Sigmoid colon (tissue), 7 donors: Measurements from ENCODE around the gene FOXD1. TPM values are rescaled to one million over a fixed set of nuclear protein-coding genes. Genes with fewer than 3 reads are reported as not detected.

Experiments used
- DNase-seq: peaks from one replicate; pipeline ENCODE4 v3.0.0-alpha.2; 2019
- H3K27ac ChIP-seq, 4 donors: fragments of 200-600 bp; sonication (generic); one replicate each; pipeline ENCODE4 v1.5.1; 2016 to 2019; ENCODE audit warnings: mild to moderate bottlenecking in 1 of 4
- H3K27me3 ChIP-seq, 3 donors: fragments of 200-600 bp; sonication (generic); one replicate each; pipeline ENCODE4 v1.5.1; 2019; ENCODE audit warnings: mild to moderate bottlenecking in 1 of 3
- H3K36me3 ChIP-seq, 4 donors: fragments of 200-600 bp; sonication (generic); one replicate each; pipeline ENCODE4 v1.5.1; 2016 to 2019
- H3K4me1 ChIP-seq, 4 donors: fragments of 200-600 bp; sonication (generic); one replicate each; pipeline ENCODE4 v1.5.1; 2017 to 2019
- H3K4me3 ChIP-seq, 4 donors: fragments of 200-600 bp; sonication (generic); one replicate each; pipeline ENCODE4 v1.5.1; 2017 to 2019; ENCODE audit warnings: mild to moderate bottlenecking in 2 of 4, moderate library complexity in 1 of 4
- H3K9me3 ChIP-seq, 4 donors: fragments of 200-600 bp in 3 of 4; sonication (generic) in 3 of 4; one replicate each; pipeline versions ENCODE4 v1.5.1 to v1.6.1; 2013 to 2019
- EP300 ChIP-seq, 4 donors: sonication (generic); formaldehyde crosslinking; IDR thresholded peaks; one replicate each; pipeline ENCODE4 v1.6.1; 2017; ENCODE audit warnings: antibody characterized with exemption in 4 of 4
- POLR2A ChIP-seq, 2 donors: fragments of 450-650 bp; IDR thresholded peaks; one replicate each; pipeline ENCODE4 v1.6.1; 2016; ENCODE audit warnings: antibody characterized with exemption in 2 of 2, mild to moderate bottlenecking in 2 of 2, moderate library complexity in 2 of 2
- POLR2AphosphoS5 ChIP-seq, 4 donors: sonication (generic); formaldehyde crosslinking; IDR thresholded peaks; one replicate each; pipeline ENCODE4 v1.6.1; 2017; ENCODE audit warnings: antibody characterized with exemption in 4 of 4
- WGBS, 2 donors: extraction: QIAGEN DNeasy Blood & Tissue Kit; methylation state at CpG; one replicate each; pipeline ENCODE4 v1.1.7; 2013; 5-methylcytosine and 5-hydroxymethylcytosine counted together
- intact Hi-C: fragments of 100-400 bp; cut with DNase I; formaldehyde crosslinking; loops from one replicate; pipeline ENCODE4 v1.15.1; 2023
- polyA plus RNA-seq, 3 donors: library from polyadenylated mRNA; stranded (reverse); fragments of 200-250 nt; gene quantifications; one replicate each; pipeline ENCODE4 v1.2.3, GENCODE V29; 2013
- total RNA-seq, 4 donors: library from RNA; depleted of rRNA; stranded (reverse); fragments of >200 nt; gene quantifications; one replicate each; pipeline ENCODE4 v1.1.0, GENCODE V29; 2016
- TF ChIP-seq, protein P1 (sequence below), 4 experiments: fragments of 450-650 bp in 3 of 4; fragments of 200-600 bp in 1 of 4; IDR thresholded peaks; one replicate each; pipeline ENCODE4 v1.5.1; 2016 to 2019; ENCODE audit warnings: antibody characterized with exemption in 4 of 4, mild to moderate bottlenecking in 3 of 4, moderate library complexity in 2 of 4
- donor health status: healthy with polysubstance abuse.
- donor health status: Bipolar disorder and iron deficiency.
- donor health status: healthy.

Gene FOXD1
- total and polyA plus RNA-seq, 7 donors, result 0.09 to 0.49 (median 0.36) TPM; not detected in 4

DNA sequence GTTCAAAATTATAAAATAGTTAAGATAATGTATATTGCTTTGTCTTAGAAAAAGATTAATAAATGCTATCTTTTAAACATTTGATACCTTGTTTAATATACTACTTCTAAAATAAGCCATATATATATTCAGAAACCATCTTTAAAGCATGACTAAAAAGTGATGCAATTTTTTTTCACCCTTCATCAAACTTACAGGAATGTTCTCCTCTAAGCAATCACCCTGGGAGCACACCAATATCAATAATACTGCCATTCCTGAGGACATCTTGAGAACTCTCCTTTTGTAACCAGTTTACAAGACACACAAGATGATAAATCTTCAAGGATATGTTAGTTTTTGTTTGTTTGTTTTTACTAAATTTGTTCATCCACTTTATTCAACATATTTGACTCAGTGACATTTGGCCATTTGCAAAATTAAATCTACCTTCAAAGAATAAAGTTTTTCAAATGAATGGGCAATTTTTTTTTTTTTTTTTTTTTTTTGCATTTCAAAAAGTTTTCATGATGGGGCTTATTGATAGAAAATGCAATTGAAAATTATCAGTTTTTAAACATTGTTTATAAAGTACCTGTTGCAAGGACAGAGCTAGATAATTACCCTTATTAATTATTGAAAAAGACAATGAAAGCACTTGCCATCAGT lies 17.2 kb downstream of the FOXD1 start:
- H3K36me3 ChIP-seq, result no peaks in the 10 kb centered on the region
- TF ChIP-seq POLR2A (IDR thresholded peaks at IDR 0.05) (no peak), POLR2AphosphoS5 (IDR thresholded peaks at IDR 0.05) (no peak), EP300 (IDR thresholded peaks at IDR 0.05) (no peak)
- TF ChIP-seq, protein P1, sequence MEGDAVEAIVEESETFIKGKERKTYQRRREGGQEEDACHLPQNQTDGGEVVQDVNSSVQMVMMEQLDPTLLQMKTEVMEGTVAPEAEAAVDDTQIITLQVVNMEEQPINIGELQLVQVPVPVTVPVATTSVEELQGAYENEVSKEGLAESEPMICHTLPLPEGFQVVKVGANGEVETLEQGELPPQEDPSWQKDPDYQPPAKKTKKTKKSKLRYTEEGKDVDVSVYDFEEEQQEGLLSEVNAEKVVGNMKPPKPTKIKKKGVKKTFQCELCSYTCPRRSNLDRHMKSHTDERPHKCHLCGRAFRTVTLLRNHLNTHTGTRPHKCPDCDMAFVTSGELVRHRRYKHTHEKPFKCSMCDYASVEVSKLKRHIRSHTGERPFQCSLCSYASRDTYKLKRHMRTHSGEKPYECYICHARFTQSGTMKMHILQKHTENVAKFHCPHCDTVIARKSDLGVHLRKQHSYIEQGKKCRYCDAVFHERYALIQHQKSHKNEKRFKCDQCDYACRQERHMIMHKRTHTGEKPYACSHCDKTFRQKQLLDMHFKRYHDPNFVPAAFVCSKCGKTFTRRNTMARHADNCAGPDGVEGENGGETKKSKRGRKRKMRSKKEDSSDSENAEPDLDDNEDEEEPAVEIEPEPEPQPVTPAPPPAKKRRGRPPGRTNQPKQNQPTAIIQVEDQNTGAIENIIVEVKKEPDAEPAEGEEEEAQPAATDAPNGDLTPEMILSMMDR (IDR thresholded peaks at IDR 0.05), result no peak
- H3K4me3 ChIP-seq, result no peak overlapping the region
- peaks cover 15 to 90% (median 36%) of the 10 kb centered on the region in 3 donors for H3K27me3 ChIP-seq
- H3K4me1 ChIP-seq, result peaks cover 0 to 4% (median 1%) of the 10 kb centered on the region in 4 donors
- no peak overlapping the region for H3K27ac ChIP-seq
- H3K9me3 ChIP-seq, result no peaks in the 10 kb centered on the region
- intact Hi-C loops, result no loop called here
- DNase-seq, result no peak

- no peak overlapping the region for H3K27ac ChIP-seq
- H3K4me1 ChIP-seq, result no peaks in the 10 kb centered on the region
- H3K36me3 ChIP-seq, result no peaks in the 10 kb centered on the region
- TF ChIP-seq POLR2A (IDR thresholded peaks at IDR 0.05) (no peak), EP300 (IDR thresholded peaks at IDR 0.05) (no peak), POLR2AphosphoS5 (IDR thresholded peaks at IDR 0.05) (no peak)
- TF ChIP-seq, protein P1 (IDR thresholded peaks at IDR 0.05), result no peak
- 83 to 84% methylated on average over 3 of the region's 3 CpGs for WGBS, 2 donors
- no peak overlapping the region for H3K4me3 ChIP-seq
- H3K9me3 ChIP-seq, result no peaks in the 10 kb centered on the region
- DNase-seq, result no peak
- intact Hi-C loops, result no loop called here
- H3K27me3 ChIP-seq, result peaks cover 5 to 86% (median 6%) of the 10 kb centered on the region in 3 donors
These were observed 22.5 kb downstream of the FOXD1 start for GRCh38 chr5:73426034-73426433.

DNA sequence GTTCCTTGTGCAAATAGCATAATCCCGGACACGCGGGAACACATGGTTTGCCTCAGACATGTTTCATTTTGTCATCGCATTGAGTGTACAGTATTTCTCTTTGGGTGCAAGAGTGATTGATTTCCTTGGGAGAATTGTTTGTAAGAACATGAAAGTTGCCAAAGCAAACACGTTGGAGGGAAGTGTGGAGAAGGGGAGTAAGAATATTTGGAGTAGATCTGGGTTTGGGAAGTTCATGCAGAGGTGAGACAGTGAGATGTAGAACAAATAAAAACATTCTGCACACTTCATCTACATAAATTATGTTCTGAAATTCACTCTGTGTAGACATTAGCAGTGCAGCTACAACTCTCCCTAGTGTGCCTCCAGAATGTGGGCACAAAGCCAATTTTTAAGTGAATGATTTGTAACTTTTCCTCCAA lies 24.0 kb downstream of the FOXD1 start:
- 58 to 64% methylated on average over 5 of the region's 5 CpGs for WGBS, 2 donors
- intact Hi-C loops, result no loop called here
- no peak for DNase-seq
- Histone ChIP-seq H3K27me3 (peaks cover 17 to 87% (median 20%) of the 10 kb centered on the region in 3 donors), H3K4me3 (no peak overlapping the region), H3K4me1 (peaks cover 0 to 9% (median 7%) of the 10 kb centered on the region in 4 donors), H3K36me3 (no peaks in the 10 kb centered on the region), H3K27ac (no peak overlapping the region), H3K9me3 (no peaks in the 10 kb centered on the region)
- TF ChIP-seq EP300 (IDR thresholded peaks at IDR 0.05), result no peak
- TF ChIP-seq POLR2A (IDR thresholded peaks at IDR 0.05), result no peak
- TF ChIP-seq POLR2AphosphoS5 (IDR thresholded peaks at IDR 0.05), result no peak
- TF ChIP-seq, protein P1 (IDR thresholded peaks at IDR 0.05), result no peak

GRCh38 chr5:73422164-73422563 lies 26.4 kb downstream of the FOXD1 start:
- no peak for TF ChIP-seq POLR2A (IDR thresholded peaks at IDR 0.05)
- peaks cover 23 to 90% (median 34%) of the 10 kb centered on the region in 3 donors for H3K27me3 ChIP-seq

DNA sequence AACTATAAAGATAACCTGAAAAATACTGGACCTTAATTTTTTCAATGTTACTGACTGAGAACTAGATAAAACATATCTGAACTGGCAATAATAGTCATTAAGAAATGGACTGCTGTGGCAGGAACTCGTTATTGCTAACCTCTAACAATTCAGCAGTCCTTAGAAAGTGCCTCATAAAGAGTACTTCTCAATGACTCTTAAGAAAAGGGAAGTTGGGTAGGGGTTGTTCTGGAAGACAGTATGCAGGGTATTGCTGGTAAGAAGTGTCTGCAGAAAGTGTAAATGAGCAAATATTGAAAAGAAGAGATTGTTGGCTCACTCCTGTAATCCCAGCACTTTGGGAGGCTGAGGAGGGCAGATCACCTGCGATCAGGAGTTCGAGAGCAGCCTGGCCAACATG lies 27.9 kb downstream of the FOXD1 start:
- Histone ChIP-seq H3K4me1 (peaks cover 0 to 19% (median 12%) of the 10 kb centered on the region in 4 donors), H3K4me3 (no peak overlapping the region), H3K36me3 (no peaks in the 10 kb centered on the region), H3K27me3 (peaks cover 23 to 92% (median 39%) of the 10 kb centered on the region in 3 donors), H3K27ac (no peak overlapping the region), H3K9me3 (no peaks in the 10 kb centered on the region)
- intact Hi-C loops, result no loop called here
- no peak for DNase-seq
- TF ChIP-seq POLR2AphosphoS5 (IDR thresholded peaks at IDR 0.05), result no peak
- no peak for TF ChIP-seq EP300 (IDR thresholded peaks at IDR 0.05)
- TF ChIP-seq POLR2A (IDR thresholded peaks at IDR 0.05), result no peak
- TF ChIP-seq, protein P1 (IDR thresholded peaks at IDR 0.05), result no peak
- 48 to 55% methylated on average over 3 of the region's 3 CpGs for WGBS, 2 donors

More at GRCh38 chr5:73422164-73422563, 26.4 kb downstream of the FOXD1 start:
- no peak for DNase-seq
- intact Hi-C loops, result no loop called here
- Histone ChIP-seq H3K4me1 (peaks cover 0 to 18% (median 12%) of the 10 kb centered on the region in 4 donors), H3K4me3 (no peak overlapping the region), H3K36me3 (no peaks in the 10 kb centered on the region), H3K27ac (no peak overlapping the region), H3K9me3 (no peaks in the 10 kb centered on the region)
- 63 to 74% methylated on average over 1 of the region's 1 CpG for WGBS, 2 donors
